Smooth muscle cell (in vitro differentiated cells): Measurements from ENCODE around the gene ABCB6. TPM values are rescaled to one million over a fixed set of nuclear protein-coding genes. Genes with fewer than 3 reads are reported as not detected.

Source experiments
- DNase-seq: peaks from one replicate; lab custom pipeline; 2025; ENCODE audit not compliant: unreplicated experiment; lab: John Stamatoyannopoulos, UW
- H2AFZ ChIP-seq: fragments of 200-600 bp; sonication (generic); 2 replicates; pipeline ENCODE4 v1.6.0; 2016; ENCODE audit warnings: antibody characterized with exemption, low read depth, mild to moderate bottlenecking
- H3F3A ChIP-seq: fragments of 200-600 bp; sonication (generic); 2 replicates; pipeline ENCODE4 v1.6.0; 2017; ENCODE audit warnings: antibody characterized with exemption, low read depth
- H3K27ac ChIP-seq: fragments of 200-600 bp; sonication (generic); 2 replicates; pipeline ENCODE4 v1.5.1; 2016; ENCODE audit warnings: low read depth, mild to moderate bottlenecking
- H3K27me3 ChIP-seq: fragments of 200-600 bp; sonication (generic); 2 replicates; pipeline ENCODE4 v1.6.1; 2016; ENCODE audit warnings: low read depth, mild to moderate bottlenecking
- H3K36me3 ChIP-seq: fragments of 200-600 bp; sonication (generic); 2 replicates; pipeline ENCODE4 v1.5.1; 2016; ENCODE audit warnings: low read depth
- H3K4me1 ChIP-seq: fragments of 200-600 bp; sonication (generic); 2 replicates; pipeline ENCODE4 v1.5.1; 2016; ENCODE audit warnings: low read depth
- H3K4me2 ChIP-seq: fragments of 200-600 bp; sonication (generic); 2 replicates; pipeline ENCODE4 v1.6.0; 2016; ENCODE audit warnings: mild to moderate bottlenecking
- H3K4me3 ChIP-seq: fragments of 200-600 bp; sonication (generic); 2 replicates; pipeline ENCODE4 v1.5.1; 2016; ENCODE audit warnings: mild to moderate bottlenecking
- H3K79me2 ChIP-seq: fragments of 200-600 bp; sonication (generic); 2 replicates; pipeline ENCODE4 v1.6.0; 2016; ENCODE audit warnings: low read depth, mild to moderate bottlenecking
- H3K9ac ChIP-seq: fragments of 200-600 bp; sonication (generic); 2 replicates; pipeline ENCODE4 v1.6.0; 2016; ENCODE audit warnings: low read depth
- H3K9me3 ChIP-seq: fragments of 200-600 bp; sonication (generic); replicated peaks from 2 replicates; pipeline ENCODE4 v1.5.1; 2016; ENCODE audit warnings: low read depth
- H4K20me1 ChIP-seq: fragments of 200-600 bp; sonication (generic); 2 replicates; pipeline ENCODE4 v1.6.0; 2016; ENCODE audit warnings: low read depth
- WGBS: methylation state at CpG from one replicate; pipeline ENCODE4 v1.1.7; 2016; ENCODE audit warnings: low lambda C conversion rate; 5-methylcytosine and 5-hydroxymethylcytosine counted together
- polyA plus RNA-seq: library from polyadenylated mRNA; unstranded; fragments of >200 nt; fragmentation: Nextera tagmentation; extraction: Ambion mirVana; gene quantifications from 2 replicates; pipeline ENCODE4 v1.2.1, GENCODE V29; 2016
- total RNA-seq: library from RNA; depleted of rRNA; stranded (reverse); fragments of >200 nt; gene quantifications from 2 replicates; pipeline ENCODE4 v1.2.3, GENCODE V29; 2014
- TF ChIP-seq, protein P1 (sequence below): fragments of 200-600 bp; sonication (generic); IDR thresholded peaks from 2 replicates; pipeline ENCODE4 v1.5.1; 2017; ENCODE audit warnings: borderline replicate concordance, mild to moderate bottlenecking, antibody characterized with exemption; ENCODE audit not compliant: insufficient read depth, poor library complexity, severe bottlenecking

ABCB6 gene
- total and polyA plus RNA-seq, 2 experiments from 2014 or later: 18.2 to 41.3 TPM

DNA sequence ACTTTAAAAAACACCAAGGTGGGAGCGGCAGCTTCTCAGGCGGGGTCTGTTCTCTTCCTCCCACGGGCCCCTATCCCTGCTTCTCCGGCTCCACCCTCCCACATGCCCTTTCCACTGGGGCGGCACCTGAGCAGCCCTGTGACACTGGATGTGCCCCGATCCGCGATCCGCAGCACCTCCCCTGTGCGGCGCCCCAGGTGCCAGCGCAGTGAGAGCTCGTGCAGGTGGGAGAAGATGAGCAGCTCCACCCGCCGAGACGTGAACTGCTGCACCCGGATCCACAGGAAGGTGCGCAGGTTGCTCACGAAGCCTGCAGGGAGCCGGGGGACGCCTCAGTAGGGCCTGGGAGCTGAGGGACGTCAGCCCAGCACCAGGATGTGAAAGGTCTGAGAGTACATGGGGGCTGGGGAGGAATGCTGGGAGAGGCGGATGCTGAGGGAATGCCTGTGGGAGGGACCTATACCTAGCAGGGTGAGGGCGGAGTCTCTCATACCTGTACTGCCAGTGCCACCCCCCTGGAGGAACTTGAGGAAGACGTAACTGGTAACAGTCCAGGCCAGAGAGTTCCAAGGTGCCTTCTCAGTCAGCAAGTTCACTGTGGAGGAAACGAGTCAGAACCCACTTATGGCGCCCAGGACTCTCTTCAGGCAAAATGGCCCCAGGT is 2.8 kb downstream of the ABCB6 start:
- 98% methylated on average over 27 of the region's 27 CpGs for WGBS
- Histone ChIP-seq H3K79me2 (peaks cover 10% of the 10 kb centered on the region), H3K27ac (no peak overlapping the region), H3K9ac (no peak overlapping the region), H3K27me3 (no peaks in the 10 kb centered on the region), H4K20me1 (no peaks in the 10 kb centered on the region), H3K36me3 (no peaks in the 10 kb centered on the region), H3K4me3 (no peak overlapping the region), H3F3A (peaks cover 14% of the 10 kb centered on the region), H3K4me1 (peaks cover 7% of the 10 kb centered on the region), H3K4me2 (no peak overlapping the region), H3K9me3 (no peaks in the 10 kb centered on the region), H2AFZ (no peak overlapping the region)
- TF ChIP-seq, protein P1, sequence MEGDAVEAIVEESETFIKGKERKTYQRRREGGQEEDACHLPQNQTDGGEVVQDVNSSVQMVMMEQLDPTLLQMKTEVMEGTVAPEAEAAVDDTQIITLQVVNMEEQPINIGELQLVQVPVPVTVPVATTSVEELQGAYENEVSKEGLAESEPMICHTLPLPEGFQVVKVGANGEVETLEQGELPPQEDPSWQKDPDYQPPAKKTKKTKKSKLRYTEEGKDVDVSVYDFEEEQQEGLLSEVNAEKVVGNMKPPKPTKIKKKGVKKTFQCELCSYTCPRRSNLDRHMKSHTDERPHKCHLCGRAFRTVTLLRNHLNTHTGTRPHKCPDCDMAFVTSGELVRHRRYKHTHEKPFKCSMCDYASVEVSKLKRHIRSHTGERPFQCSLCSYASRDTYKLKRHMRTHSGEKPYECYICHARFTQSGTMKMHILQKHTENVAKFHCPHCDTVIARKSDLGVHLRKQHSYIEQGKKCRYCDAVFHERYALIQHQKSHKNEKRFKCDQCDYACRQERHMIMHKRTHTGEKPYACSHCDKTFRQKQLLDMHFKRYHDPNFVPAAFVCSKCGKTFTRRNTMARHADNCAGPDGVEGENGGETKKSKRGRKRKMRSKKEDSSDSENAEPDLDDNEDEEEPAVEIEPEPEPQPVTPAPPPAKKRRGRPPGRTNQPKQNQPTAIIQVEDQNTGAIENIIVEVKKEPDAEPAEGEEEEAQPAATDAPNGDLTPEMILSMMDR: no peak
- no peak for DNase-seq

DNA sequence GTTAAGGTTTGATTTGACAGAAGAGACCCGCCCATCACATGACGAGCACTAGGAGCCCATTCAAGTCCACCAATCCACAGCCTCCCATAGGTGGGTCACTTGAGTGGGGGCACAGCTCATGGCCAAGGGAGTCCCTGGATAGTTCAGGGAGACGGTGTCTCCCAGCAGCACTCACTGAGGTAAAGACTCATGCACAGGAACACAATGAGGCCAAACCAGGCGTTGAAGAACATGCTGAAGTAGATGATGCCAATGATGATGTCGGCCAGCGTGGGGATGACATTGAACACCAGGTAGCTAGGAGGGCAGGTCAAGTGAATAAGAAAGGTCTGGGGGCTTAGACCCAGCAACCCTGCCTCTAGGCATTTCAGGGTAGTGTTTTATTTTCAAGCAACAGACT is 4.0 kb downstream of the ABCB6 start:
- H3K27me3 ChIP-seq: no peaks in the 10 kb centered on the region
- H3K9me3 ChIP-seq: no peaks in the 10 kb centered on the region
- no peak for DNase-seq
- peaks cover 14% of the 10 kb centered on the region for H3F3A ChIP-seq
- 98% methylated on average over 6 of the region's 6 CpGs for WGBS
- no peak overlapping the region for H2AFZ ChIP-seq
- TF ChIP-seq, protein P1: no peak
- no peak overlapping the region for H3K4me3 ChIP-seq
- peaks cover 10% of the 10 kb centered on the region for H3K79me2 ChIP-seq
- H3K27ac ChIP-seq: no peak overlapping the region
- H4K20me1 ChIP-seq: no peaks in the 10 kb centered on the region
- H3K4me2 ChIP-seq: no peak overlapping the region
- no peaks in the 10 kb centered on the region for H3K36me3 ChIP-seq
- peaks cover 7% of the 10 kb centered on the region for H3K4me1 ChIP-seq
- no peak overlapping the region for H3K9ac ChIP-seq

DNA sequence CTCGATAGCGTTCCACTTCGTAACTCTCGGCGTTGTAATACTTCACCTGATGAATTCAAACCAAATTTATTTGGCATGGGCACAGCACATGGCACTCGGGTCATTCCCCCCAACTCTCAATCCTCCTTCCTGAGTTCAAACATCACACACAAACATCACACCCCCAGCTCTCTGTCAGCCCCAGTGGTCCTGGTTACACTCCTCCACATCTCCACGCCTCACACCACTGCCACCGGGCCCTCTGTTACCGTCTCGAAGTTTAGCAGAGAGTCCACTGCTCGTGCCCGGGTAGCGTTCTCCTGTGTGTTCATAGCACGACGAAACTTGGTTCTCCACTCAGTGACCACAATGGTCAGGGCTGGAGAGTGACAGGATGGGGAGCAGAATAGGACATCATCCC is 4.6 kb downstream of the ABCB6 start:
- Histone ChIP-seq H3K79me2 (peaks cover 10% of the 10 kb centered on the region), H2AFZ (no peak overlapping the region), H3K27ac (no peak overlapping the region), H3K36me3 (no peaks in the 10 kb centered on the region), H3K4me3 (no peak overlapping the region), H4K20me1 (no peaks in the 10 kb centered on the region), H3F3A (peaks cover 8% of the 10 kb centered on the region), H3K9ac (no peak overlapping the region), H3K9me3 (no peaks in the 10 kb centered on the region), H3K27me3 (no peaks in the 10 kb centered on the region), H3K4me1 (peaks cover 5% of the 10 kb centered on the region), H3K4me2 (no peak overlapping the region)
- WGBS: 99% methylated on average over 15 of the region's 15 CpGs
- DNase-seq: no peak
- TF ChIP-seq, protein P1: no peak

DNA sequence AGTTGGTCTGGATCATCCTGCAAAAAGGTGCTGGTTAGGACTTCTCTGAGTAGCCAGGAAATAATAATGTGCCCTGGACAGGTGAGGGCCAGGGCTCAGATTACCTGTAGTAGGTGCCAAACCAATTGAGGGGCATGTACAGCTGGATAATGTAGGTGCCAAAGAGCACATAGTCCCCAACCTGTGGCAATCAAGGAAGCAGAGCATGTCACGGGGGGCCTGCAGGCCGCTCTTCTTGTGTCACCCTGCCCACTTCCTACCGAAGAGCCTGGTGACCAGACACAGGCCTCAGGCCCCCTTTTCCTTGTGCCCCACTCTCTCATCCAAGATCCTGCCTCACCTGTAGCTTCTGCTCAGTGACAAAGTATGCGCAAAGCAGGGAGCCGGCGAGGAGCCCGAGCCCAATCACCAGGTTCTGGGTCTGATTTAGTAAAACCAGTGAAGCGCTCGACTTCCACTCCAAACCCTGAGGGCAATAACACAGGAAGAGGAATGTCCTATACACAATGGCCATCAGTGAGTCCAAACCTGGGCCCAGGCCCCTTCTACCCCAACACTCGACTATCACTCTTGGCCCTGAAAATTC is 5.2 kb downstream of the ABCB6 start:
- Histone ChIP-seq H3K4me3 (no peak overlapping the region), H2AFZ (no peak overlapping the region), H3K36me3 (no peaks in the 10 kb centered on the region), H3K27ac (no peak overlapping the region), H3K4me1 (peaks cover 3% of the 10 kb centered on the region), H4K20me1 (no peaks in the 10 kb centered on the region), H3K9me3 (no peaks in the 10 kb centered on the region), H3K27me3 (no peaks in the 10 kb centered on the region), H3K9ac (no peak overlapping the region), H3K79me2 (peaks cover 10% of the 10 kb centered on the region), H3F3A (peaks cover 6% of the 10 kb centered on the region), H3K4me2 (no peak overlapping the region)
- DNase-seq: no peak
- TF ChIP-seq, protein P1: no peak
- WGBS: 98% methylated on average over 10 of the region's 10 CpGs
